Vagina (tissue), 2 donors: ENCODE measurements around the gene VPS4A. TPM values are rescaled to one million over a fixed set of nuclear protein-coding genes. Genes with fewer than 3 reads are reported as not detected.
A peak's percentile ranks its signal among the peaks of the same experiment; 100 is the strongest.

Source experiments
- DNase-seq, 2 donors: peaks; one replicate each; pipeline ENCODE4 v3.0.0-alpha.2; 2017; ENCODE audit errors: extremely low spot score in 2 of 2
- H3K27ac ChIP-seq: fragments of 200-600 bp; sonication (generic); one replicate; pipeline ENCODE4 v1.5.1; 2019
- H3K27me3 ChIP-seq: fragments of 200-600 bp; sonication (generic); one replicate; pipeline ENCODE4 v1.5.1; 2019
- H3K36me3 ChIP-seq, 2 donors: fragments of 200-600 bp; sonication (generic); one replicate each; pipeline ENCODE4 v1.5.1; 2017 to 2019
- H3K4me1 ChIP-seq: fragments of 200-600 bp; sonication (generic); one replicate; pipeline ENCODE4 v1.5.1; 2019
- H3K4me3 ChIP-seq, 2 donors: fragments of 200-600 bp; sonication (generic); 1 replicate in 1 of 2; 2 replicates in 1 of 2; pipeline ENCODE4 v1.5.1; 2016 to 2019
- H3K9me3 ChIP-seq: fragments of 200-600 bp; sonication (generic); one replicate; pipeline ENCODE4 v1.5.1; 2019
- CTCF ChIP-seq, 3 experiments: fragments of 450-650 bp in 2 of 3; fragments of 200-600 bp in 1 of 3; sonication (generic) in 1 of 3; IDR thresholded peaks; one replicate each; pipeline ENCODE4 v1.5.1; 2017 to 2019; ENCODE audit warnings: antibody characterized with exemption in 3 of 3, mild to moderate bottlenecking in 2 of 3, moderate library complexity in 2 of 3
- POLR2A ChIP-seq, 2 donors: fragments of 450-650 bp; IDR thresholded peaks; one replicate each; pipeline ENCODE4 v1.6.1; 2017; ENCODE audit warnings: antibody characterized with exemption in 2 of 2, mild to moderate bottlenecking in 2 of 2, moderate library complexity in 2 of 2
- POLR2AphosphoS5 ChIP-seq, 2 donors: sonication (generic); formaldehyde crosslinking; IDR thresholded peaks; one replicate each; pipeline ENCODE4 v1.9.0; 2017; ENCODE audit warnings: antibody characterized with exemption in 2 of 2, mild to moderate bottlenecking in 2 of 2, low read depth in 1 of 2; ENCODE audit not compliant: insufficient read depth in 1 of 2
- intact Hi-C: fragments of 100-400 bp; cut with DNase I; formaldehyde crosslinking; loops from one replicate; pipeline ENCODE4 v1.15.1; 2023
- total RNA-seq: library from RNA; depleted of rRNA; stranded (reverse); fragments of >200 nt; gene quantifications from one replicate; pipeline ENCODE4 v1.2.3, GENCODE V29; 2016

The VPS4A gene
- total RNA-seq, 1 donor from 2014 or later: 27.7 TPM

DNA sequence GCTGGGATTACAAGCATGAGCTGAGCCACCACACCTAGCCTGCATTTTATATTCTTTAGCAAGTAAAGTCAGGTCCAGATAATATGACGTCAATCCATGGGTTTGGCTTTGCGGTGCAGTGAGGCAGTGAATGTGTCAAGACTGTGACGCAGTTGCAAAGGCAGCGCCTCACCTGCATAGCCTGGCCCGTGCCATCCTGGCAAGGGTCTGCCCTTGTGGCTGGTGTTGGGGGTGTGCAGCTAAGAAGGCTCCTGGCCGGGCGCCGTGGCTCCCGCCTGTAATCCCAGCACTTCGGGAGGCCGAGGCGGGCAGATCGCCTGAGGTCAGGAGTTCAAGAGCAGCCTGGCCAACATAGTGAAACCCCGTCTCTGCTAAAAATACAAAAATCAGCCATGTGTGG lies 12.3 kb downstream of the VPS4A start:
- TF ChIP-seq POLR2AphosphoS5 (IDR thresholded peaks at IDR 0.05; ENCODE audit: insufficient read depth in 1 of 2, low read depth in 1 of 2): no peak
- no peak for TF ChIP-seq CTCF (IDR thresholded peaks at IDR 0.05)
- no peak for TF ChIP-seq POLR2A (IDR thresholded peaks at IDR 0.05)
- Histone ChIP-seq H3K27me3 (no peaks in the 10 kb centered on the region), H3K9me3 (no peaks in the 10 kb centered on the region), H3K4me1 (peaks cover 51% of the 10 kb centered on the region), H3K36me3 (peaks cover 0 to 73% of the 10 kb centered on the region in 2 donors), H3K27ac (no peak overlapping the region), H3K4me3 (no peak overlapping the region)
- DNase-seq: no peak
- intact Hi-C loops: no loop called here

DNA sequence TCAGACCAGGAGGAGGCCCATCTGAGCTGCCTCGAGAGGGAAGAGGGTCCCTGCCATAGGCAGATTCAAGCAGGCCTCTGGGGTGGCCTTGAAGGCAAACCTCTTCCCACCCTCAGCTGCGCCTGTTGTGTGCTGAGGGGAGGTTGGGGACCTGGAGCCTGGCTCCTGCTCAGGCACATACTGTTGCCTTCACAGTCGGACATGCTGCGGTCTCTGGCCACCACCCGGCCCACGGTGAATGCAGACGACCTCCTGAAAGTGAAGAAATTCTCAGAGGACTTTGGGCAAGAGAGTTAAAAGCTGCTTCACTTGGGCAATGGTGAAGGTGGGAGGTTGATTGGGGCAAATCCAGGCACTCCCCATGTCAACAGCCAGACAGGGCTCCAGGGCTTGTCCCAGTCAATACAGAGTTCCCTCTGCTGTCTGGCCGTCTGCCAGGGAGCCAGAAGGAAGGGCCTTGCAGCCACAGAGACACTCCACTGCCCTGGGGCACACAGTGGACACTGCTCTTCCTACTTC lies 12.9 kb downstream of the VPS4A start:
- no peak overlapping the region for H3K27ac ChIP-seq
- H3K27me3 ChIP-seq: no peaks in the 10 kb centered on the region
- DNase-seq: no peak
- H3K36me3 ChIP-seq: peaks cover 0 to 66% of the 10 kb centered on the region in 2 donors
- TF ChIP-seq POLR2AphosphoS5 (IDR thresholded peaks at IDR 0.05; ENCODE audit: insufficient read depth in 1 of 2, low read depth in 1 of 2) (no peak), CTCF (IDR thresholded peaks at IDR 0.05) (no peak), POLR2A (IDR thresholded peaks at IDR 0.05) (no peak)
- H3K9me3 ChIP-seq: no peaks in the 10 kb centered on the region
- intact Hi-C loops: no loop called here
- H3K4me3 ChIP-seq: no peak overlapping the region
- H3K4me1 ChIP-seq: peaks cover 57% of the 10 kb centered on the region

DNA sequence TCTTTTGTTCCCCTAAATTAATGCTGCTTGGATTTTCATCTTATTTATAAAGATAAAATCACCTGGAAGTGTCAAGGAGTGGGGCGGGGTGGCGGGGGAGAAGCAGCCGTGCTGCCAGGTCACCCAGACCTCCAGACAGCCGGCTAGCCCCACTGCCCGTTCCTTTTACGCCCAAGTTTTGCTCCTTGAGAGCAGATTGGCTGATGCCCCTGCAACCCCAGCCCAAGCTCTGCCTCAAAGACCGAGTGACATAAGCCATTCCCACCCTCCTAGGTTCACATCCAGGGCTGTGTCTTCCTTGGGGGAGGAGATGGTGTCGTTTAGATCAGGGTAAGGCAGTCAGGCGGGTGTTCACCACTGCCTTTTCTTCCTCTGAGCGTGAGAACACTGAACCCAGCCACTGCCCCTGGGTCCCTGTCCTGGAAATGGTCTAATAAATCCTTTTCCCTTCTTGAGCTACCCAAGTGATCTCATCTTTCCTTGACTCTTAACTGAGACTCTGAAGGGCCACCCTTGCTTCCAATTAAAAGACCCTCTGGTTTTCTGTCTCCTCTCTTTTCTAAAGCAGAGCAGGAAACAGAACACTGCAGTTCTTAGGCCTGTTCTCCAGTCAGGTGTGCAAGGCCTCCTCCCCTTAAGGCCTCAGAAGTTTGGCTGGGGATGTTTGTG lies 13.6 kb downstream of the VPS4A start:
- TF ChIP-seq POLR2A (IDR thresholded peaks at IDR 0.05) (no peak), CTCF (IDR thresholded peaks at IDR 0.05) (no peak), POLR2AphosphoS5 (IDR thresholded peaks at IDR 0.05; ENCODE audit: insufficient read depth in 1 of 2, low read depth in 1 of 2) (no peak)
- DNase-seq: no peak
- Histone ChIP-seq H3K27ac (no peak overlapping the region), H3K9me3 (no peaks in the 10 kb centered on the region), H3K4me3 (no peak overlapping the region), H3K36me3 (peaks cover 0 to 60% of the 10 kb centered on the region in 2 donors), H3K27me3 (no peaks in the 10 kb centered on the region), H3K4me1 (peaks cover 64% of the 10 kb centered on the region)
- intact Hi-C loops: no loop called here

- peak in 1 of 2 donors; percentile 84 for DNase-seq
- intact Hi-C loops: no loop called here
- Histone ChIP-seq H3K27me3 (no peaks in the 10 kb centered on the region), H3K4me3 (no peak overlapping the region), H3K9me3 (no peaks in the 10 kb centered on the region), H3K36me3 (peaks cover 0 to 49% of the 10 kb centered on the region in 2 donors), H3K4me1 (peaks cover 66% of the 10 kb centered on the region), H3K27ac (no peak overlapping the region)
- TF ChIP-seq POLR2AphosphoS5 (IDR thresholded peaks at IDR 0.05; ENCODE audit: insufficient read depth in 1 of 2, low read depth in 1 of 2) (no peak), CTCF (IDR thresholded peaks at IDR 0.05) (no peak), POLR2A (IDR thresholded peaks at IDR 0.05) (no peak)
Observed at GRCh38 chr16:69325784-69326171, 14.6 kb downstream of the VPS4A start.

- no peaks in the 10 kb centered on the region for H3K9me3 ChIP-seq
- intact Hi-C loops: no loop called here
- H3K4me1 ChIP-seq: peaks cover 71% of the 10 kb centered on the region
- no peak overlapping the region for H3K27ac ChIP-seq
- no peaks in the 10 kb centered on the region for H3K27me3 ChIP-seq
- peaks cover 0 to 43% of the 10 kb centered on the region in 2 donors for H3K36me3 ChIP-seq
- H3K4me3 ChIP-seq: no peak overlapping the region
- DNase-seq: no peak
- TF ChIP-seq POLR2A (IDR thresholded peaks at IDR 0.05) (no peak), CTCF (IDR thresholded peaks at IDR 0.05) (no peak), POLR2AphosphoS5 (IDR thresholded peaks at IDR 0.05; ENCODE audit: insufficient read depth in 1 of 2, low read depth in 1 of 2) (no peak)
Observed at GRCh38 chr16:69326172-69326873, 15.2 kb downstream of the VPS4A start.
